Liver (tissue), 3 donors: ENCODE results near the gene AGBL4.

Experiments used
- EGR1 ChIP-seq, 2 donors: IDR thresholded peaks; 2 replicates each; pipeline ENCODE4 v1.6.1; 2016 to 2018; ENCODE audit warnings: antibody characterized with exemption in 2 of 2, low read depth in 2 of 2
- FOXA1 ChIP-seq: IDR thresholded peaks from 2 replicates; pipeline ENCODE4 v1.6.1; 2016; ENCODE audit warnings: antibody characterized with exemption
- GABPA ChIP-seq, 2 donors: IDR thresholded peaks in 1 of 2; conservative IDR thresholded peaks in 1 of 2; 2 replicates each; pipeline ENCODE4 v1.6.1; 2016; ENCODE audit warnings: antibody characterized with exemption in 2 of 2, mild to moderate bottlenecking in 1 of 2, moderate library complexity in 1 of 2
- JUND ChIP-seq, 2 donors: IDR thresholded peaks; 2 replicates each; pipeline ENCODE4 v1.6.1; 2016; ENCODE audit warnings: antibody characterized with exemption in 2 of 2
- RAD21 ChIP-seq, 2 donors: IDR thresholded peaks; 2 replicates each; pipeline ENCODE4 v1.6.1; 2016; ENCODE audit warnings: antibody characterized with exemption in 2 of 2, mild to moderate bottlenecking in 2 of 2
- SP1 ChIP-seq: IDR thresholded peaks from 2 replicates; pipeline ENCODE4 v1.6.1; 2018; ENCODE audit warnings: antibody characterized with exemption, mild to moderate bottlenecking
- TAF1 ChIP-seq: conservative IDR thresholded peaks from 2 replicates; pipeline ENCODE4 v1.6.1; 2016; ENCODE audit warnings: antibody characterized with exemption, mild to moderate bottlenecking
- YY1 ChIP-seq: IDR thresholded peaks from 2 replicates; pipeline ENCODE4 v1.6.1; 2016; ENCODE audit warnings: antibody characterized with exemption, mild to moderate bottlenecking
- TF ChIP-seq, protein P1 (sequence below): fragments of 150-350 bp; IDR thresholded peaks from 2 replicates; pipeline ENCODE4 v1.5.1; 2017; ENCODE audit warnings: improper control_type of control experiment, low read depth, low read length; ENCODE audit not compliant: missing input control
- TF ChIP-seq, protein P2 (sequence below): IDR thresholded peaks from 2 replicates; pipeline ENCODE4 v1.6.1; 2016; ENCODE audit warnings: antibody characterized with exemption, mild to moderate bottlenecking
- TF ChIP-seq, protein P3 (sequence below): IDR thresholded peaks from 2 replicates; pipeline ENCODE4 v1.6.1; 2016; ENCODE audit warnings: antibody characterized with exemption
- TF ChIP-seq, protein P4 (sequence below): IDR thresholded peaks from 2 replicates; pipeline ENCODE4 v1.6.1; 2016; ENCODE audit warnings: antibody characterized with exemption
- TF ChIP-seq, protein P5 (sequence below): IDR thresholded peaks from 2 replicates; pipeline ENCODE4 v1.6.1; 2016; ENCODE audit warnings: antibody characterized with exemption
- donor health status: healthy.
- donor health status: healthy.

- no peak for TF ChIP-seq JUND (IDR thresholded peaks at IDR 0.05)
- TF ChIP-seq, protein P1, sequence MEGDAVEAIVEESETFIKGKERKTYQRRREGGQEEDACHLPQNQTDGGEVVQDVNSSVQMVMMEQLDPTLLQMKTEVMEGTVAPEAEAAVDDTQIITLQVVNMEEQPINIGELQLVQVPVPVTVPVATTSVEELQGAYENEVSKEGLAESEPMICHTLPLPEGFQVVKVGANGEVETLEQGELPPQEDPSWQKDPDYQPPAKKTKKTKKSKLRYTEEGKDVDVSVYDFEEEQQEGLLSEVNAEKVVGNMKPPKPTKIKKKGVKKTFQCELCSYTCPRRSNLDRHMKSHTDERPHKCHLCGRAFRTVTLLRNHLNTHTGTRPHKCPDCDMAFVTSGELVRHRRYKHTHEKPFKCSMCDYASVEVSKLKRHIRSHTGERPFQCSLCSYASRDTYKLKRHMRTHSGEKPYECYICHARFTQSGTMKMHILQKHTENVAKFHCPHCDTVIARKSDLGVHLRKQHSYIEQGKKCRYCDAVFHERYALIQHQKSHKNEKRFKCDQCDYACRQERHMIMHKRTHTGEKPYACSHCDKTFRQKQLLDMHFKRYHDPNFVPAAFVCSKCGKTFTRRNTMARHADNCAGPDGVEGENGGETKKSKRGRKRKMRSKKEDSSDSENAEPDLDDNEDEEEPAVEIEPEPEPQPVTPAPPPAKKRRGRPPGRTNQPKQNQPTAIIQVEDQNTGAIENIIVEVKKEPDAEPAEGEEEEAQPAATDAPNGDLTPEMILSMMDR, result peak; percentile 6
- no peak for TF ChIP-seq GABPA (IDR thresholded peaks at IDR 0.05 in 1 of 2, conservative IDR thresholded peaks at IDR 0.05 in 1 of 2)
- no peak for TF ChIP-seq RAD21 (IDR thresholded peaks at IDR 0.05)
- TF ChIP-seq, protein P2, sequence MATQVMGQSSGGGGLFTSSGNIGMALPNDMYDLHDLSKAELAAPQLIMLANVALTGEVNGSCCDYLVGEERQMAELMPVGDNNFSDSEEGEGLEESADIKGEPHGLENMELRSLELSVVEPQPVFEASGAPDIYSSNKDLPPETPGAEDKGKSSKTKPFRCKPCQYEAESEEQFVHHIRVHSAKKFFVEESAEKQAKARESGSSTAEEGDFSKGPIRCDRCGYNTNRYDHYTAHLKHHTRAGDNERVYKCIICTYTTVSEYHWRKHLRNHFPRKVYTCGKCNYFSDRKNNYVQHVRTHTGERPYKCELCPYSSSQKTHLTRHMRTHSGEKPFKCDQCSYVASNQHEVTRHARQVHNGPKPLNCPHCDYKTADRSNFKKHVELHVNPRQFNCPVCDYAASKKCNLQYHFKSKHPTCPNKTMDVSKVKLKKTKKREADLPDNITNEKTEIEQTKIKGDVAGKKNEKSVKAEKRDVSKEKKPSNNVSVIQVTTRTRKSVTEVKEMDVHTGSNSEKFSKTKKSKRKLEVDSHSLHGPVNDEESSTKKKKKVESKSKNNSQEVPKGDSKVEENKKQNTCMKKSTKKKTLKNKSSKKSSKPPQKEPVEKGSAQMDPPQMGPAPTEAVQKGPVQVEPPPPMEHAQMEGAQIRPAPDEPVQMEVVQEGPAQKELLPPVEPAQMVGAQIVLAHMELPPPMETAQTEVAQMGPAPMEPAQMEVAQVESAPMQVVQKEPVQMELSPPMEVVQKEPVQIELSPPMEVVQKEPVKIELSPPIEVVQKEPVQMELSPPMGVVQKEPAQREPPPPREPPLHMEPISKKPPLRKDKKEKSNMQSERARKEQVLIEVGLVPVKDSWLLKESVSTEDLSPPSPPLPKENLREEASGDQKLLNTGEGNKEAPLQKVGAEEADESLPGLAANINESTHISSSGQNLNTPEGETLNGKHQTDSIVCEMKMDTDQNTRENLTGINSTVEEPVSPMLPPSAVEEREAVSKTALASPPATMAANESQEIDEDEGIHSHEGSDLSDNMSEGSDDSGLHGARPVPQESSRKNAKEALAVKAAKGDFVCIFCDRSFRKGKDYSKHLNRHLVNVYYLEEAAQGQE, result no peak
- TF ChIP-seq YY1, result no peak
- TF ChIP-seq, protein P3, sequence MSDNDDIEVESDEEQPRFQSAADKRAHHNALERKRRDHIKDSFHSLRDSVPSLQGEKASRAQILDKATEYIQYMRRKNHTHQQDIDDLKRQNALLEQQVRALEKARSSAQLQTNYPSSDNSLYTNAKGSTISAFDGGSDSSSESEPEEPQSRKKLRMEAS, result no peak
- TF ChIP-seq EGR1 (IDR thresholded peaks at IDR 0.05; ENCODE audit: low read depth in 2 of 2), result no peak
- TF ChIP-seq TAF1, result no peak
- TF ChIP-seq, protein P4, sequence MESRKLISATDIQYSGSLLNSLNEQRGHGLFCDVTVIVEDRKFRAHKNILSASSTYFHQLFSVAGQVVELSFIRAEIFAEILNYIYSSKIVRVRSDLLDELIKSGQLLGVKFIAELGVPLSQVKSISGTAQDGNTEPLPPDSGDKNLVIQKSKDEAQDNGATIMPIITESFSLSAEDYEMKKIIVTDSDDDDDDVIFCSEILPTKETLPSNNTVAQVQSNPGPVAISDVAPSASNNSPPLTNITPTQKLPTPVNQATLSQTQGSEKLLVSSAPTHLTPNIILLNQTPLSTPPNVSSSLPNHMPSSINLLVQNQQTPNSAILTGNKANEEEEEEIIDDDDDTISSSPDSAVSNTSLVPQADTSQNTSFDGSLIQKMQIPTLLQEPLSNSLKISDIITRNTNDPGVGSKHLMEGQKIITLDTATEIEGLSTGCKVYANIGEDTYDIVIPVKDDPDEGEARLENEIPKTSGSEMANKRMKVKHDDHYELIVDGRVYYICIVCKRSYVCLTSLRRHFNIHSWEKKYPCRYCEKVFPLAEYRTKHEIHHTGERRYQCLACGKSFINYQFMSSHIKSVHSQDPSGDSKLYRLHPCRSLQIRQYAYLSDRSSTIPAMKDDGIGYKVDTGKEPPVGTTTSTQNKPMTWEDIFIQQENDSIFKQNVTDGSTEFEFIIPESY, result no peak
- TF ChIP-seq, protein P5, sequence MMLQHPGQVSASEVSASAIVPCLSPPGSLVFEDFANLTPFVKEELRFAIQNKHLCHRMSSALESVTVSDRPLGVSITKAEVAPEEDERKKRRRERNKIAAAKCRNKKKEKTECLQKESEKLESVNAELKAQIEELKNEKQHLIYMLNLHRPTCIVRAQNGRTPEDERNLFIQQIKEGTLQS, result no peak
- TF ChIP-seq FOXA1, result no peak
- no peak for TF ChIP-seq SP1
Measured at GRCh38 chr1:49229555-49229954, 794.2 kb downstream of the AGBL4 start.
